Glutamatergic neuron (in vitro differentiated cells): ENCODE results near the gene RAB12. TPM values are rescaled to one million over a fixed set of nuclear protein-coding genes. Genes with fewer than 3 reads are reported as not detected.

Source experiments
- DNase-seq: peaks from one replicate; pipeline ENCODE4 v3.0.0; 2022
- H3K27ac Mint-ChIP-seq: one replicate; pipeline ENCODE4 v1.8.0; 2020; ENCODE audit warnings: mild to moderate bottlenecking, mixed read lengths, inconsistent platforms; ENCODE audit not compliant: unreplicated experiment
- H3K27me3 Mint-ChIP-seq: one replicate; pipeline ENCODE4 v1.8.0; 2020; ENCODE audit warnings: mild to moderate bottlenecking, moderate library complexity, mixed read lengths, inconsistent platforms; ENCODE audit not compliant: unreplicated experiment
- H3K36me3 Mint-ChIP-seq: one replicate; pipeline ENCODE4 v1.8.0; 2020; ENCODE audit warnings: mild to moderate bottlenecking, mixed read lengths, inconsistent platforms; ENCODE audit not compliant: unreplicated experiment
- H3K4me1 Mint-ChIP-seq: one replicate; pipeline ENCODE4 v1.8.0; 2020; ENCODE audit warnings: mild to moderate bottlenecking, low read depth, mixed read lengths, inconsistent platforms; ENCODE audit not compliant: unreplicated experiment
- H3K4me3 Mint-ChIP-seq: one replicate; pipeline ENCODE4 v1.8.0; 2020; ENCODE audit warnings: mild to moderate bottlenecking, mixed read lengths, inconsistent platforms; ENCODE audit not compliant: unreplicated experiment
- H3K9me3 Mint-ChIP-seq: one replicate; pipeline ENCODE4 v1.8.0; 2020; ENCODE audit warnings: mild to moderate bottlenecking, moderate library complexity, mixed read lengths, inconsistent platforms; ENCODE audit not compliant: unreplicated experiment
- total RNA-seq: library from RNA; stranded (reverse); fragmentation: NEBNext Ultra II Directional; extraction: Animal tissue kit (Norgen Biotek cat#: 25700); gene quantifications from one replicate; pipeline ENCODE4 v1.2.1, GENCODE V29; 2021; ENCODE audit not compliant: unreplicated experiment
- TF ChIP-seq, protein P1 (sequence below): fragments of 200-600 bp; sonication (generic); IDR thresholded peaks from one replicate; pipeline ENCODE4 v1.5.0; 2021; ENCODE audit not compliant: partially characterized antibody, unreplicated experiment

The RAB12 gene
- total RNA-seq, 1 donor from 2014 or later = 28.8 TPM

DNA sequence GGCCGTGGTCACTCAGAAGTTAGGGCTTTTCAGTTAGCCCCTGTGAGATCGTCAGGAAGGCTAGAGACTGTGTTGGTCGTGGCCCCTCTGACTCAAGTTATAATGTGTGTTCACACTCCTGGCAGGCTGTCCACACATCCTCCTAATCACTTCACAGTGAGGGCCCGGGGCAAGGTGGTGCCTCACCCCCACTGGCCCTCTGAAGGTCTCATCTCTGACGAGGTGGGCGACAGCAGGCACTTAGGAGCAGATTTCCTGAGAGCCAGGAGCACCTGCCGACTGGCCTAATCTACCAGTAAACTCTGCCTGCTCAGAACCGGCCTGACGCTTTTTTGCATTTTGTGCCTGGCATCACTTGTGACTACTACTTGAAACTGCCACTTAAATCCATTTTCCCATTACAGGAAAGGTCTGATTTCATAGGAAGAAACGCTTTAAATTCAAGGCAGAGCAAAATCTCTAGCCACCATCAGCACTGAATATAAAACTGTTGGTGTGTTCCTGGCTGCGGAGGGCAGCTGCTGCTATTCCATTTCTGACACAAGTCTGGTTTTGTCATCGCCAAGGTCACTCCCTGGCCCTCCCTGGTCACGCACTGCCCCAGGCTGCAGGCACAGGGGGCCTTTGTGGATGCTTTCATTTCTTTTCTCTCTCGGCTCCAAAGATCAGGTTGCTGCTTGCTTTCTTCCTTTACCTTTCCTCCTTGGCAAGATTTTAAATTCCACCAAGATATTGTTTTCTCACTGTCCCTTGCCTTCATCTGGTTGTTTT, 48.0 kb downstream of the RAB12 start:
- Mint-ChIP-seq H3K9me3 (peaks cover 2% of the 10 kb centered on the region), H3K27me3 (peaks cover 3% of the 10 kb centered on the region), H3K4me3 (peak overlapping the region; percentile 28), H3K4me1 (peaks cover 51% of the 10 kb centered on the region), H3K27ac (peak overlapping the region; percentile 79), H3K36me3 (no peaks in the 10 kb centered on the region)
- no peak for DNase-seq
- TF ChIP-seq, protein P1, sequence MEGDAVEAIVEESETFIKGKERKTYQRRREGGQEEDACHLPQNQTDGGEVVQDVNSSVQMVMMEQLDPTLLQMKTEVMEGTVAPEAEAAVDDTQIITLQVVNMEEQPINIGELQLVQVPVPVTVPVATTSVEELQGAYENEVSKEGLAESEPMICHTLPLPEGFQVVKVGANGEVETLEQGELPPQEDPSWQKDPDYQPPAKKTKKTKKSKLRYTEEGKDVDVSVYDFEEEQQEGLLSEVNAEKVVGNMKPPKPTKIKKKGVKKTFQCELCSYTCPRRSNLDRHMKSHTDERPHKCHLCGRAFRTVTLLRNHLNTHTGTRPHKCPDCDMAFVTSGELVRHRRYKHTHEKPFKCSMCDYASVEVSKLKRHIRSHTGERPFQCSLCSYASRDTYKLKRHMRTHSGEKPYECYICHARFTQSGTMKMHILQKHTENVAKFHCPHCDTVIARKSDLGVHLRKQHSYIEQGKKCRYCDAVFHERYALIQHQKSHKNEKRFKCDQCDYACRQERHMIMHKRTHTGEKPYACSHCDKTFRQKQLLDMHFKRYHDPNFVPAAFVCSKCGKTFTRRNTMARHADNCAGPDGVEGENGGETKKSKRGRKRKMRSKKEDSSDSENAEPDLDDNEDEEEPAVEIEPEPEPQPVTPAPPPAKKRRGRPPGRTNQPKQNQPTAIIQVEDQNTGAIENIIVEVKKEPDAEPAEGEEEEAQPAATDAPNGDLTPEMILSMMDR = no peak

DNA sequence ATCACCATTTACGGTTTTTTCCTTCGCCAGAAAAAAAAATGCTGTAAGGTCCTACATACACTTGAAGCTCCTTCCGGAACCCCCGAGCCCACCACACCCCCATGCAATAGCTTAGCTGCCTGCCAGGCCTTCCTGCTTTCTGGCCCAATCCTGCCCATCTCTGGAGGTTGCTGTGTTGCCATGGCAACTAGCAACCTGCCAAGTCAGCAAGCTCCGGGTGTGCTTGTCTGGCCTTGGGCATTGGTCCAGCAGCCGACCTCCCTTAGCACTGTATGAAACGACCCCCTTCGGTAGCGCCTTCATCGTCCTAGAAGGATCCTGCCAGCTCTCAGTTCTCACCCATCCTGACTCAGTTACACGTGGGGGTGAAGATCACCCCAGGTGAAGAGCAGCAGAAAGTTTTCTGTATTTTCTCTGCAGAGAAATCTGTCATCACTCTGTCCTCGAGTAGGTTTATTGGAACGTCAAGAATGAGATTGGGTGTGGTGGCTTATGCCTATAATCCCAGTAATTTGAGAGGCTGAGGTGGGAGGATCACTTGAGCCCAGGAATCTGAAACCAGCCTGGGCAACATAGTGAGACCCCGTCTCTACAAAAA, 48.7 kb downstream of the RAB12 start:
- H3K27ac Mint-ChIP-seq = peak overlapping the region; percentile 79
- DNase-seq = peak; percentile 50
- H3K27me3 Mint-ChIP-seq = peaks cover 3% of the 10 kb centered on the region
- H3K4me1 Mint-ChIP-seq = peaks cover 58% of the 10 kb centered on the region
- peaks cover 3% of the 10 kb centered on the region for H3K9me3 Mint-ChIP-seq
- TF ChIP-seq, protein P1 = no peak
- peak overlapping the region; percentile 28 for H3K4me3 Mint-ChIP-seq
- no peaks in the 10 kb centered on the region for H3K36me3 Mint-ChIP-seq

DNA sequence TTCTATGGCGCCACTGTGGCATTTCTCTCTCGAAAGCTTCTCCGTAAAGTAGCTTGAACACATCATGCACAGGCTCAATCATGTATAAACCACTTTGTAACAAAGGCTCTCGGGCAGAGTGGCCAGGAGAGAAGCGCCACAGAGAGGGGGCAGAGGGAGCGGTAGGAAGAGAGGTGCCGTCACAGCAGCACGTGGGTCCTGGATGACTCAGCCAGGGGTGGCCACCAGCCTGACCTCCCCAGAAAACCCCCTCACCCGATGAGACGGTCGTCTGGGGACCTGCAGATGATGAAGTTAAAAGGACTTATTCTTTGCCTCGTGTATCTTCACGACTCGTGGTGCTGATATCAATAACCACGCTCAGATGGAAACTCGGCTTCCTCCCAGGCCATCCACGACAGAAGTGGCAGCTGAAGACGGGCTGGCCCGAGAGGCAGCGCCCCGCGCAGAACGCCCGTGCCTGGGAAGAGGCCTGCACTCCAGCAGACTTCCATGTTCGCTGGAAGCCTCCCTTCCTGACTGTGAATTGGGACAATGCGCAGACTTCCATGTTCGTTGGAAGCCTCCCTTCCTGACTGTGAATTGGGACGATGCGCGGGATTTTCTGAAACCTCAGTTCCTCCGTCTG, 49.7 kb downstream of the RAB12 start:
- H3K4me1 Mint-ChIP-seq = peaks cover 56% of the 10 kb centered on the region

DNA sequence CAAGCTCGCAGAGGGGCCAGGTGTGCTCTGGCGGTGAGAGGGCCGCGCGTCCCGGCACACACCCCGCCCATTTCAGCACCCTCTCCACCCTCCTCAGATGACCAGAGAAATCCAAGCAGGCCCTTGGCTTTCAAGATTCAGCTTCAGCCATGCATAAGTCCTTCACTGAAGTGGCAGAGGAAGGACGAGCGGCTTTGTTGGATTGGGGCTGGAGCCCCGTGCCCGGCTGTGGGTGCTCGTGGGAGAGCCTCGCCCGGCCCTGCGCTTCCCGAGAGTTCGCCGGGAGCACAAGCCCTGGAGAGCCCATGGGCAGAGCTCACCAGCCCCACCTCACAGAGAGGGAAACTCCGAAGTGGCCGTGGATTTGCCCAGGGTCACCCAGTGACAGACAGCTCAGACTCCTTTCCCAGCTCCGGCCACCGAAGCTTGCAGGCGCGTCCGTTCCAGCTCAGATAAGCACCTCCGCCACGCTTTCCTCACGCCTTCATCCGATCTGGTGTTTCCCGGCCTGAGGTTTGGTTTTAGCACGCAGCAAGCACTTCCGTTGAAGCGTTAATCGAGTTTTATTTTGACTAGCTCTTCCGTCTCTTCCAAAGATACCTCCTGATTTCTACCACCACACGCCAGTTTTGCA, 50.5 kb downstream of the RAB12 start:
- Mint-ChIP-seq H3K4me1 (peaks cover 51% of the 10 kb centered on the region), H3K9me3 (peaks cover 3% of the 10 kb centered on the region), H3K27ac (no peak overlapping the region), H3K27me3 (peaks cover 3% of the 10 kb centered on the region), H3K36me3 (no peaks in the 10 kb centered on the region), H3K4me3 (no peak overlapping the region)
- TF ChIP-seq, protein P1 = no peak
- DNase-seq = no peak

More for the DNA sequence above, 49.7 kb downstream of the RAB12 start:
- Mint-ChIP-seq H3K36me3 (no peaks in the 10 kb centered on the region), H3K27me3 (peaks cover 3% of the 10 kb centered on the region), H3K4me3 (no peak overlapping the region), H3K27ac (no peak overlapping the region), H3K9me3 (peaks cover 5% of the 10 kb centered on the region)
- no peak for DNase-seq
- TF ChIP-seq, protein P1 = no peak
